GM18499 (cell line): ENCODE data around the gene CAMTA1.

ENCODE experiments used
- ATAC-seq: cut with Tn5 transposase; IDR thresholded peaks from one replicate; pipeline ENCODE4 v1.9.1; 2021; ENCODE audit warnings: moderate number of reproducible peaks; ENCODE audit not compliant: insufficient read depth, unreplicated experiment

CAMTA1 gene

DNA sequence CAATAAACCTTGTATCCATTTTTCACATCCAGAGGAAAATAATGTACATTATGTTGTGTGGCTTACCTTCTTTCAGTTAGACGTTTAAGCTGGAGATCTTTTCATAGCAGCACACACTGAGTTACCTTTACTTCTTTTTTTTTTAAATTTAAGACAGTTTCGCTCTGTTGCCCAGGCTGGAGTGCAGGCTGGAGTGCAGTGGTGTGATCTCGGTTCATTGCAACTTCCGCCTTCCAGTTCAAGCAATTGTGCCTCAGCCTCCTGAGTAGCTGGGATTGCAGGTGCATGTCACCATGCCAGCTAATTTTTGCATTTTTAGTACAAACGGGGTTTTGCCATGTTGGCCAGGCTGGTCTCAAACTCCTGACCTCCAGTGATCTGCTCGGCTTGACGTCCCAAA is 7.4 kb upstream of the CAMTA1 start:
- ATAC-seq: no peak

DNA sequence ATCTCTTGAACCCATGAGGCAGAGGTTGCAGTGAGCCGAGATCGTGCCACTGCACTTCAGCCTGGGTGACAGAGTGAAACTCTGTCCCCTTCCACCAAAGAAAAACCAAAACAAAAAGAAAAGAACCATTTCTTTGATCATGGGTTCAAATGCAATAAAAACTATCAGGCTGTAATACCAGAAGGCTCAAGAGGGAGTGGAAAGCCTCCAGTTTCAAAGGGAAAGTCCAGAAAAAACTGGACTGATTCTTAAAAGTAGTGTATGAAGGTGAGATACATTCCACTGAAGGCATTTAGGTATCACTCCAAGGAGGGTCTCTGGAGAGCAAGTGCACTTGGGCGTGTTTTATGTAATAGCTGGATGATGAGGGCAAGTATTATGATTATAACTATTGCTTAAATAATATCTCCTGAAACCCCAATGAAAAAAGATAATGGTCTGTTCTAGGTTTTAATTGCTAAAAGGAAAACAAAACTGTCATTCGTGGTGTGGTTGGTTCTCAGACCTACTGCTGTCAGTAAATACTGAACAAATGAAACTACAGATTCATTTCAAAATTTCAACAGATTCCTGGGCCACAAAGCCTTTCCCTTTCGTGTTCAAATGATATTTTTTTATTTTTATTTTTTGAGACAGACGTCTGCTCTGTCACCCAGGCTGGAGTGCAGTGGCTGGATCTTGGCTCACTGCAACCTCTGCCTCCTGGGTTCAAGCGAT is 6.0 kb upstream of the CAMTA1 start:
- ATAC-seq: no peak

GRCh38 chr1:6782151-6782550 is 3.1 kb upstream of the CAMTA1 start:
- ATAC-seq: no peak

- no peak for ATAC-seq
These were observed 2.0 kb upstream of the CAMTA1 start for GRCh38 chr1:6783221-6783620.

DNA sequence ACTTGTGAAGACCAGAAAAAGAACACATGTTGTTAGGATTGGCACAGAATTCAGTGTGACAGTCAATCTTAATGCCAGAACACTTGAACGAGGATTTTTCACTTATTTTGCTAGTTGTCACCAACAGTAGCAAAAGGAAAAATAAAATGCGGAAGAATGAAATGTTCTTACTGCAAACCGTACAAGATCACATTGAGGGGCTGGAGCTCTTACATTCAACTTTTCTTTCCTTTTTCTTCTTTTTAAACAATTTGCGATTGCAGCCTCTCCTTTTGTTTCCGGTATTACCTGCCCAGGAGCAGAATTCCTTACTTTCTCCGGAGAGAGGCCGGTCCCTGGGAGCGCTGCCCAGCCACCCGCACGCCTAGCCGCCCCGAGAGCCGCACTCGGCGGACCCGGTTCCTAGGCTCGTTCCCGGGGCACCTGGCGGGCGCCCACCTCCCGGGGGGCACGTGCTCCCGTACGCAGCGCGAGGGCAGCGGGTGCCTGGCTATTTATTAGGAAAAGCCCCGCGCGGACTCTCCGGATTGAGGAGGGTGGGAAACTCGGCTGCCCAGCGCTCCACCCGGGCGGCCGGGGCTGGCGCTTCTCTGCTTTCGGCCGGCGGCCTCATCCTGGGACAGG is 1.2 kb upstream of the CAMTA1 start:
- ATAC-seq: peak; percentile 3

GRCh38 chr1:6784560-6785317 is 515 bp upstream of the CAMTA1 start:
- peak; percentile 74 for ATAC-seq

- ATAC-seq: no peak
These were observed 663 bp downstream of the CAMTA1 start for GRCh38 chr1:6785728-6786505.

DNA sequence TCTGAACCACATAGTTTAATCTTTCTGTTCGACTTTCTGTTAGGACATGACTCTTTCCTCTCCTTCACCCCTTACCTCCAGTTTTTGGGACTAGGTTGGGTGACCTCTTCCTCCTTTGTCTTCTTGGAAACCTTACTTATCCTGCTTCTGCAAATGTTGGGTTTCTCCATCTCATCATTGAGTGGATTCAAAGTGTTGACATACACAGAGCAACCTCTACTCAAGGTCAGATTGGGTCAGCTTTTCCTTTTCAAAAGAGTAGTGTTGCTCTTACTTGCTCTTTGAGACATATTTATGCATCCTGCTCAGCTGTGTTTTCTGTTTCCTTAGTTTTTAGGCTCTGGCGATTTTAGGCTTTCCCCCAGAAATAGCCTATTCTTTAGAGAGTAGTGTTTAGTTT is 3.7 kb downstream of the CAMTA1 start:
- ATAC-seq: no peak

- no peak for ATAC-seq
These were observed 4.9 kb downstream of the CAMTA1 start for GRCh38 chr1:6790146-6790545.

DNA sequence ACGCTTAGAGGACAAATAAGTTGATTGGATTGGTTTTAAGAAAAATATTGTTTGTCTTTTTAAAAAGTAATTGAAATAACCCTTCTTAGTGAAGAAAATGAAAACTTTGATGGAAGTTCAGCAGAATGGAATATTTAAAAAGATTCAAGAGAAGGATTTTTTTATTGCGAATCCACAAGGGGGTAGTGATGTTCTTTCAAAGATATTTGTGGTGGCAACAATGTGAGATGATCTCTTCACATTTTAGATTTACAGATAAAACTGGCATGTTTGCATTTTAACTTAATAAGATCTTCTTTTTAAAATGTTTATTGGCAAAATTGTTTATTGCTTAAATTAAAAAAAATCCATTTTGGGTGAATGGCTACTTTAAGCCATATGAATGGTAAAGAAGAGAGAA is 8.9 kb downstream of the CAMTA1 start:
- no peak for ATAC-seq

DNA sequence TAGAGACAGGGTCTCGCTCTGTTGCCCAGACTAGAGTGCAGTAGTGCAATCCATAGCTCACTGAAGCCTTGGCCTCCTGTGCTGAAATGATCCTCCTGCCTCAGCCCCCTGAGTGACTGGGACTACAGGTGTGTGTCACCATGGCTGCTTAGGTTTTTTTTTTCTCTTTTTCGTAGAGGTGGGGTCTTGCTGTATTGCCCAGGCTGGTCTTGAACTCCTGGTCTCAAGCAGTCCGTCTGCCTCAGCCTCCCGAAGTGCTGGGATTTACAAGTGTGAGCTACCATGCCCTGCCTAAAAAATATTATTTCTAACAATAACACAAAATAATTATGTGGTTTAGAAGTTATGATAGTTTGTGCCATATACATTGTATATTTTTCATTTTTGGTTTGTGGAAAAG is 9.9 kb downstream of the CAMTA1 start:
- no peak for ATAC-seq

DNA sequence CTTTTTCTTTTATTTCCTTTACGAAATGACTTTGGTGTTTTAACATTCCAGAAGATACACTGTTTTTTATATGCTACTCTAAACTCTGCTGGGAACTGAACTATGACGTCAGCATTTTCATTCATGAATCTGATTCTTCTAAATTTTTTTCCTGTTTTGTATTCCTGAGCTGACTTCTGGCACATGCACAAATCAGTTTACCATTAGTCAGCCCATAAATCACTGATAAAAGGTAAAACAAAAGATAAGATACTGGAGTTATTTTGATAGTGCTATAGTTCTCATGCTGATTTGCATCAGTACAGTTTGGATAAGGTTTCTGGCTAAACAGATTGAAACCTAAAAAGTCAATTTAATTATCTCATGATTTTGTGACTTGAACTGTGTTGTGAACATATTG is 10.4 kb downstream of the CAMTA1 start:
- ATAC-seq: no peak

GRCh38 chr1:6796095-6796494 is 10.8 kb downstream of the CAMTA1 start:
- ATAC-seq: no peak

DNA sequence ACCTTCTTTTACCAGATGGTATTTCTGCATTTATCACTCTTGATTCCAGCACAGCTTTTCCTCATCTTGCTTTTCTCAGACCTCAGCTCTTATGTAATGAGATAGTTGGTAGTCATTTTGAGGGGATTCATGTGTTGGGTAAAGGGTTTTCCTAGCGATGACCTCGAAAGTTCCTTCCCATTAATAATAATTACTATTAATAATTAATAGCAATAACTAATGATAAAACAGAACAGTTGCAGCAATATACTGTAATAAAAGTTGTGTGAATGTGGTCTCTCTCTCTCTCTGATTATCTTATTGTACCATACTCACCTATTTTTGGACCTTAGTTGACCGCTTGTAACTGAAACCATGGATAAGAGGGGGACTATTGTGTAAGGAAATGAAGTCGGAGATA is 14.2 kb downstream of the CAMTA1 start:
- no peak for ATAC-seq

GRCh38 chr1:6800745-6801144 is 15.5 kb downstream of the CAMTA1 start:
- no peak for ATAC-seq

GRCh38 chr1:6801199-6801598 is 15.9 kb downstream of the CAMTA1 start:
- no peak for ATAC-seq

GRCh38 chr1:6801966-6802365 is 16.7 kb downstream of the CAMTA1 start:
- ATAC-seq: no peak

- no peak for ATAC-seq
These were observed 17.2 kb downstream of the CAMTA1 start for GRCh38 chr1:6802454-6802853.

DNA sequence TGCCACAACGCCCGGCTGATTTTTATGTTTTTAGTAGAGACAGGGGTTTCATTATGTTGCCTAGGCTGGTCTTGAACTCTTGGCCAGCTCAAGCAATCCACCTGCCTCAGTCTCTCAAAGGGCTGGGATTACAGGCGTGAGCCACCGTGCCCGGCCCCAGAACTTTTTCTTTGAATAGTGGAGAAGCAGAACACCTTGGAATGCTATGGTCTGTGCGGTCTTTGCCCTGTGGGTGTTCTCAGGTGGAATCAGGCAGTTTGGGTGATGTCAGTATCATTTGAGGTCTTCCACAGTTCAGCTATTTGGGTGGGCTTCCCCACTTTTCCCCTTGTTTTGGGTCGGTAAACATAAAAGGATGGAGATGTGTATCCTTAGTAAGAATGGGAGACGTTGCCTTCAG is 17.6 kb downstream of the CAMTA1 start:
- no peak for ATAC-seq

- no peak for ATAC-seq
These were observed 18.1 kb downstream of the CAMTA1 start for GRCh38 chr1:6803357-6803756.

DNA sequence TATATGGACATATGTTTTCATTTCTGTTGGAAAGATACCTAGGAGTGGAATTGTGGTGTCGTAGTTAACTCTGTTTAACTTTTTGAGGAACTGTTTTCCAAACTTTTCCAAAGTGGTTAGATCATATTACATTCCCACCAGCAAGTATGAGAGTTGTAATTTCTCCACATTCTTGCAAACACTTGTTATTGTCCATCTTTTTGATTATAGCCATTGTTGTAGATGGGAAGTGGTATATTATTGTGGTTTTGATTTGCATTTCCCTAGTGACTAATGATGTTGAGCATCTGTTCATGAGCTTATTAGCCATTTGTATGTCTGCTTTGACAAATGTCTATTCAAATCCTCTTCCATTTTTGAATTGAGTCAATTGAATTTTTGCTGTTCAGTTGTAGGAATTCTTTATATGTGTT is 19.8 kb downstream of the CAMTA1 start:
- ATAC-seq: no peak
